Cardiac atrium fibroblast (primary cell): ENCODE measurements around the gene NDUFA11. TPM values are rescaled to one million over a fixed set of nuclear protein-coding genes. Genes with fewer than 3 reads are reported as not detected.

Source experiments
- total RNA-seq: library from RNA; depleted of rRNA; stranded (reverse); fragments of >200 nt; gene quantifications from 2 replicates; pipeline ENCODE4 v1.2.3, GENCODE V29; 2015

NDUFA11 gene
- 316 TPM in 2 replicates for total RNA-seq

DNA sequence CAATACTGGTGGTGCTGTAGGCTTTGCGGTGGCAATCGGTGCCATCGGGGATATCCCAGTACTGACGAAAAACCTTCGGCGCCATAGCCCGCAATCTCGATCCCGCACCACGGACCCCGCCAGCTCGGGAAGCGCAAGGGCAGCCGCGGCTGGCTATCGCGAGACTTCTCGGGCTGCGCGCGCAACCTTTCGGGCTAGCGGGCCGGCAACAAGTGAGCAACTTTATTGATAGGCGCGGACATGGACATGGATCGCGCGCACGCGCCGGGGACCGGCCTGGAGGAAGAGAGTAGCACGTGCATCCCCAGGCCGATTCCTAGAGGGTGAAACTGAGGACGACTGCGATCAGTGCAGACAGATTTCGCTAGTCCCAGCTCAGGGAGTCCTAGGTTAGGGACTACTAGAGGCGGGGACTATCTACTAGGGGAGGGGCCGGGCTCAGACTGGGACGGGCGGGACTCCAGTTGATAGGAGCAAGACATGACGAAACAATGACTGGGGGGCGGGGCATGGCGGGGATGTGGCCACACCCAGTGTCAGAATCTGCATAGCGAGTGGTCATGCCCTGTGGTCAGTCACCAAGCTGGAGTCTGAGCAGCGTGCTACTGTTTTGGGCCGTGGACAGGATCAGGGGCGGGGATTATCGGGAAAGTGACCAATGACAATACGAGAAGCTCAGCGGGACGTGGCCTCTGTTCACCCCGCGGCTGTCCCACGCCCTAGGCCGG is at the start of gene NDUFA11:
TSS of gene NDUFA11 (minus strand) at position 167 of the 728 bp plus-strand sequence. CDS start at position 85, 82 bp downstream.

DNA sequence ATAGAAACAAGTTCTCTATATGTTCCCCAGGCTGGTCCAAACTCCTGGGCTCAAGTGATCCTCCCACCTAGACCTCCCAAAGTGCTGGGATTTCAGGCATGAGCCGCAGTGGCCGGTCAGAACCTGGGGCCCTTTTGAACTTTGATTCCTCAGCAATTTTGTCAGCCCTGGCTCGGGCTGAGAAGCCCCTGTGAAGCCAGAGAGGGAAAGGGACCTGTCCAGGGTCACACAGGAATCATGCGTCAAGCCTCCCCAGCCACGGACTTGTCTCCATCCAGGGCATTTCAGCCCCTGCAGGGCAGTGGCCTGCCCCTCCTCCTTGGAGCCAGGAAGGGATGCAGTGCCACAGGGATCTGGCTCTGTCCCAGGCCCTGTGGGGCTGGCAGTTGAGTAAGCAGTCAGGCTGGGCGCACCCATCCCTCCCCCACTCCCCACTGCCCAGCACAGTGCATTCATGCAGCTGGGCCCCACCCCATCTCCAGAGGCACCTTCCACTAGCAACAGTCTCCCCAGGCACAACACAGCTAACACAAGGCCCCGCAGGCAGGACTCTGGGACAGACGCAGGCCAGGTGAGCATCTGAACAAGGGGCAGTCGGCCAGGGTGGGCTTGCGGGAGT is 10.3 kb upstream of the NDUFA11 start, which contains the start of gene CAPS:
TSS of gene CAPS (plus strand) at position 516 of the 619 bp plus-strand sequence. CDS start 153 bp downstream, outside the sequence.

DNA sequence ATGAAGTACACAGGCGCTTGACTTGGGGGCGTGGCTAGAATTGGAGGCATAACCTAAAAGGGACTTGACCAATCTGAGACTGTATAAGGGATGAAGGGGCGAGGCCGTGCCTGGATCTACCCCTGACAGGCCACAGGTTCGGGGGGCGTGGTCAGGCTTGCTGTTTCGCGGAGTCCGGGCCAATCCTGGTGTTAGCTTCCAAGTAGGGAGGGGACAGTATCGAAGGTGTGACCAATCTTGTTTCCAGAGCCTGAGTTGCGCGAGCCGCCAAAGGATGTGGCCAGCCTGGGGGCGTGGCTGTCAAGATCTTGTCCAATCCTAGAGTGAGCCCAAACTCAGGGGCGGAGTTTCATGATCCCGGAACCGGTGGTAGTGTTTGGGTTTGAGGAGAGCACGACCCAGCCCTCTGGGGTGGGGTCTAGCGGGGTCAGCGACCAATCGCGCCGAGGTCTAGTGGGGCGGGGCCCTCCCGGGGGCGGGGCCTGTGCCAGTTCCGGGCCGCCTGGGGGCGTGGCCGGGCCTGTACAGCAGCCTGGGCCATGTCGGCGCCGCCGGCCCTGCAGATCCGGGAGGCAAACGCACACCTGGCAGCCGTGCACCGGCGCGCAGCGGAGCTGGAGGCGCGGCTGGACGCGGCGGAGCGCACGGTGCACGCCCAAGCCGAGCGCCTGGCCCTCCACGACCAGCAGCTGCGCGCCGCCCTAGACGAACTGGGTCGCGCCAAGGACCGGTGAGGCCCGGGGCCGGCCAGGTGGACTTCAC is 943 bp upstream of the NDUFA11 start, which contains the start of gene VMAC:
TSS of gene VMAC (plus strand) at position 521 of the 762 bp plus-strand sequence. CDS start at position 540, 19 bp downstream.

DNA sequence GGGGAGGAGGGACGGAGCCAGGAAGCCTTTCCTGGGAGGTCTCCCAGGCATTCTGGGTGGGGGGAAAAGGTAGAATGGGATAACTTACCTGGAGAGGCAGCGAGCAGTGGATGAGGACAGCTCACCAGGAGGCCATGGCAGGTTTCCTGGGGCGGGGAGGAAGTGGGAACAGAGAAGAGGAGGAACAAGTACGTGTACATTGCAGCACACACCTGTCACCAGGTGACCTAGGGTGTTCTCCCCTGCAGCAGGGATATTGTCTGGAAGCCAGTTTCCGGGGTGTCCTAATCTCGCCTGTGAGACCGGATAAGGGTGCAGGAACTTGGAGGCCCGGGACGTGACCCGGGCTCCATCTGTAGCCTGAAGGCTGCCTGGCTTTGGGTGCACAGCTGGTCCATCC is 52.3 kb downstream of the NDUFA11 start, which contains the start of gene FUT3:
TSS of gene FUT3 (minus strand) at position 148 of the 400 bp plus-strand sequence.

Other genes with a start within 250 kb of the NDUFA11 start
- 50.9 and 81.3 TPM in 2 replicates for gene MICOS13, start 223.3 kb downstream of the NDUFA11 start, total RNA-seq
- 13.1 and 13.9 TPM in 2 replicates for gene HSD11B1L, start 222.8 kb downstream of the NDUFA11 start, total RNA-seq
- gene RPL36, start 213.5 kb downstream of the NDUFA11 start, total RNA-seq: 711 and 1,265 TPM in 2 replicates
- gene LONP1, start 183.6 kb downstream of the NDUFA11 start, total RNA-seq: 92.7 and 95.5 TPM in 2 replicates
- gene CATSPERD, start 183.2 kb downstream of the NDUFA11 start, total RNA-seq: not detected in 2 replicates
- 0.36 and 0.49 TPM in 2 replicates for gene PRR22, start 119.0 kb downstream of the NDUFA11 start, total RNA-seq
- gene DUS3L, start 112.6 kb downstream of the NDUFA11 start, total RNA-seq: 18.6 and 19.3 TPM in 2 replicates
- gene NRTN, start 98.7 kb downstream of the NDUFA11 start, total RNA-seq: not detected in 2 replicates
- not detected in 2 replicates for gene FUT6, start 64.1 kb downstream of the NDUFA11 start, total RNA-seq
- gene FUT3, start 52.3 kb downstream of the NDUFA11 start, total RNA-seq: not detected in 2 replicates
- gene FUT5, start 33.2 kb downstream of the NDUFA11 start, total RNA-seq: not detected in 2 replicates
- gene VMAC, start 1.1 kb upstream of the NDUFA11 start, total RNA-seq: 3.2 and 4.7 TPM in 2 replicates
- gene CAPS, start 10.5 kb upstream of the NDUFA11 start, total RNA-seq: 2.6 and 16.1 TPM in 2 replicates
- 44.0 and 48.8 TPM in 2 replicates for gene RANBP3, start 74.3 kb upstream of the NDUFA11 start, total RNA-seq
- 2.9 and 4.2 TPM in 2 replicates for gene RFX2, start 206.7 kb upstream of the NDUFA11 start, total RNA-seq
- gene ACSBG2, start 231.9 kb upstream of the NDUFA11 start, total RNA-seq: not detected in 2 replicates